CD14-positive monocyte (primary cell): Measurements from ENCODE around the gene TXN2. TPM values are rescaled to one million over a fixed set of nuclear protein-coding genes. Genes with fewer than 3 reads are reported as not detected.
A peak's percentile ranks its signal among the peaks of the same experiment; 100 is the strongest.

ENCODE experiments used
- DNase-seq, 3 donors: peaks; one replicate each; pipeline ENCODE4 v3.0.0-alpha.2; 2011 to 2022
- H2AFZ ChIP-seq: 2 replicates; pipeline ENCODE4 v1.6.0; 2012; ENCODE audit warnings: mild to moderate bottlenecking, low read depth, low read length, inconsistent platforms; ENCODE audit not compliant: insufficient read depth, poor library complexity, severe bottlenecking
- H3K27ac ChIP-seq, 2 donors: 1 replicate in 1 of 2; 2 replicates in 1 of 2; pipeline ENCODE4 v1.5.1; 2012 to 2013; ENCODE audit warnings: low read length in 2 of 2, control low read depth in 1 of 2, inconsistent platforms in 1 of 2, low read depth in 1 of 2, mild to moderate bottlenecking in 1 of 2
- H3K27me3 ChIP-seq, 2 donors: one replicate each; pipeline versions ENCODE4 v1.6.0 to v1.6.1; 2011 to 2013; ENCODE audit warnings: low read length in 2 of 2; ENCODE audit not compliant: control insufficient read depth in 2 of 2, insufficient read depth in 2 of 2
- H3K36me3 ChIP-seq, 2 donors: replicated peaks in 1 of 2; 1 replicate in 1 of 2; 2 replicates in 1 of 2; pipeline versions ENCODE4 v1.5.1 to v1.6.1; 2012 to 2013; ENCODE audit warnings: low read length in 2 of 2, control low read depth in 1 of 2, inconsistent platforms in 1 of 2, mild to moderate bottlenecking in 1 of 2; ENCODE audit not compliant: insufficient read depth in 2 of 2, control insufficient read depth in 1 of 2
- H3K4me1 ChIP-seq, 2 donors: 1 replicate in 1 of 2; 2 replicates in 1 of 2; pipeline versions ENCODE4 v1.5.1 to v1.6.1; 2012 to 2013; ENCODE audit warnings: low read length in 2 of 2, control low read depth in 1 of 2, inconsistent platforms in 1 of 2, mild to moderate bottlenecking in 1 of 2, moderate library complexity in 1 of 2; ENCODE audit not compliant: insufficient read depth in 2 of 2, control insufficient read depth in 1 of 2
- H3K4me2 ChIP-seq: replicated peaks from 2 replicates; pipeline ENCODE3; 2012; ENCODE audit warnings: low read length, moderate library complexity, mild to moderate bottlenecking; ENCODE audit not compliant: poor library complexity, severe bottlenecking; ENCODE audit errors: extremely low read depth
- H3K4me3 ChIP-seq, 3 experiments: fragments of 200-600 bp in 1 of 3; sonication (generic) in 1 of 3; replicated peaks in 1 of 3; 1 replicate in 2 of 3; 2 replicates in 1 of 3; pipeline ENCODE4 v1.5.1; 2011 to 2013; ENCODE audit warnings: low read length in 3 of 3, mild to moderate bottlenecking in 3 of 3, control low read depth in 2 of 3, low read depth in 2 of 3, inconsistent platforms in 1 of 3, moderate library complexity in 1 of 3
- H3K79me2 ChIP-seq: 2 replicates; pipeline ENCODE4 v1.6.0; 2012; ENCODE audit warnings: mild to moderate bottlenecking, control low read depth, inconsistent platforms, low read length, moderate library complexity; ENCODE audit not compliant: insufficient read depth
- H3K9ac ChIP-seq: 2 replicates; pipeline ENCODE4 v1.6.0; 2017; ENCODE audit warnings: low read length, mild to moderate bottlenecking; ENCODE audit not compliant: insufficient read depth, poor library complexity, severe bottlenecking
- H3K9me3 ChIP-seq, 2 donors: replicated peaks in 1 of 2; 1 replicate in 1 of 2; 2 replicates in 1 of 2; pipeline versions ENCODE4 v1.5.1 to v1.6.1; 2012 to 2013; ENCODE audit warnings: low read length in 2 of 2, control low read depth in 1 of 2; ENCODE audit not compliant: control insufficient read depth in 1 of 2, insufficient read depth in 1 of 2
- H4K20me1 ChIP-seq: 2 replicates; pipeline ENCODE4 v1.6.0; 2012; ENCODE audit warnings: mild to moderate bottlenecking, low read length, control low read depth, moderate library complexity; ENCODE audit not compliant: insufficient read depth
- H3K27ac Mint-ChIP-seq, 7 donors: one replicate each; pipeline ENCODE4 v1.8.0; 2020; ENCODE audit warnings: mild to moderate bottlenecking in 7 of 7, mixed read lengths in 7 of 7, moderate library complexity in 6 of 7, inconsistent platforms in 2 of 7
- H3K27me3 Mint-ChIP-seq, 3 donors: one replicate each; pipeline ENCODE4 v1.8.0; 2021 to 2022; ENCODE audit warnings: low read depth in 3 of 3, mild to moderate bottlenecking in 3 of 3, mixed read lengths in 3 of 3, moderate library complexity in 3 of 3, inconsistent platforms in 1 of 3
- H3K36me3 Mint-ChIP-seq, 2 donors: one replicate each; pipeline ENCODE4 v1.8.0; 2020; ENCODE audit warnings: mixed read lengths in 2 of 2, inconsistent platforms in 1 of 2, mild to moderate bottlenecking in 1 of 2
- H3K4me1 Mint-ChIP-seq: one replicate; pipeline ENCODE4 v1.8.0; 2020; ENCODE audit warnings: mild to moderate bottlenecking, mixed read lengths
- H3K4me3 Mint-ChIP-seq, 2 donors: one replicate each; pipeline ENCODE4 v1.8.0; 2020; ENCODE audit warnings: mild to moderate bottlenecking in 2 of 2, mixed read lengths in 2 of 2, moderate library complexity in 1 of 2
- H3K9me3 Mint-ChIP-seq, 7 donors: one replicate each; pipeline ENCODE4 v1.8.0; 2020 to 2022; ENCODE audit warnings: mixed read lengths in 7 of 7, mild to moderate bottlenecking in 6 of 7, moderate library complexity in 6 of 7, inconsistent platforms in 2 of 7
- CTCF ChIP-seq: fragments of 200-600 bp; IDR thresholded peaks from one replicate; pipeline ENCODE4 v1.8.0; 2022; ENCODE audit warnings: antibody characterized with exemption, mild to moderate bottlenecking
- WGBS: methylation state at CpG from one replicate; pipeline ENCODE4 v1.1.5; 2013; ENCODE audit warnings: missing lambda C conversion rate; ENCODE audit not compliant: insufficient coverage; 5-methylcytosine and 5-hydroxymethylcytosine counted together
- intact Hi-C, 2 donors: fragments of 100-400 bp; cut with micrococcal nuclease; formaldehyde crosslinking; loops; one replicate each; pipeline versions ENCODE4 v1.15.0 to v1.15.1; 2023
- polyA plus RNA-seq, 3 donors: library from polyadenylated mRNA; depleted of rRNA in 1 of 3; unstranded in 2 of 3; stranded (reverse) in 1 of 3; fragments of 300-500 nt in 2 of 3; fragments of >200 nt in 1 of 3; fragmentation: Illumina TruSeq in 2 of 3; gene quantifications; 1 replicate in 2 of 3; 2 replicates in 1 of 3; pipeline ENCODE4 v1.2.3, GENCODE V29; 2012 to 2021

TXN2 gene
- polyA plus RNA-seq, 3 donors: 79.8 to 141 (median 140) TPM

GRCh38 chr22:36510384-36510783, 28.9 kb upstream of the TXN2 start:
- Mint-ChIP-seq H3K9me3 (peaks cover 0 to 2% (median 0%) of the 10 kb centered on the region in 7 donors), H3K27ac (peak overlapping the region in 1 of 7 donors; percentile 14), H3K4me1 (peaks cover 24% of the 10 kb centered on the region), H3K36me3 (peaks cover 45 to 54% of the 10 kb centered on the region in 2 donors), H3K4me3 (no peak overlapping the region), H3K27me3 (no peaks in the 10 kb centered on the region)
- no peaks in the 10 kb centered on the region for H3K79me2 ChIP-seq
- H3K36me3 ChIP-seq: peaks cover 47 to 53% of the 10 kb centered on the region in 2 donors
- no peak overlapping the region for H3K4me3 ChIP-seq
- H3K9me3 ChIP-seq: no peaks in the 10 kb centered on the region
- no peak for TF ChIP-seq CTCF
- no peak overlapping the region for H3K4me2 ChIP-seq
- 83% methylated on average over 2 of the region's 3 CpGs for WGBS
- H4K20me1 ChIP-seq: peaks cover 25% of the 10 kb centered on the region
- no peak overlapping the region for H2AFZ ChIP-seq
- no peaks in the 10 kb centered on the region for H3K27me3 ChIP-seq
- H3K9ac ChIP-seq: no peak overlapping the region
- no peak overlapping the region for H3K27ac ChIP-seq
- intact Hi-C loops: no loop called here
- DNase-seq: no peak
- H3K4me1 ChIP-seq: peaks cover 26 to 30% of the 10 kb centered on the region in 2 donors

GRCh38 chr22:36507518-36508010, 26.1 kb upstream of the TXN2 start:
- no peak for TF ChIP-seq CTCF
- H3K36me3 ChIP-seq: peaks cover 22 to 24% of the 10 kb centered on the region in 2 donors
- intact Hi-C loops: no loop called here
- peak overlapping the region in 1 of 2 donors; percentile 77 for H3K27ac ChIP-seq
- H3K9ac ChIP-seq: peak overlapping the region; percentile 60
- H3K4me2 ChIP-seq: peak overlapping the region; percentile 81
- H3K9me3 ChIP-seq: no peaks in the 10 kb centered on the region
- 92% methylated on average over 2 of the region's 6 CpGs for WGBS
- peaks cover 26 to 30% of the 10 kb centered on the region in 2 donors for H3K4me1 ChIP-seq
- Mint-ChIP-seq H3K27me3 (peaks cover 0 to under 1% (median 0%) of the 10 kb centered on the region in 3 donors), H3K36me3 (peaks cover 23 to 27% of the 10 kb centered on the region in 2 donors), H3K4me3 (no peak overlapping the region), H3K4me1 (peaks cover 27% of the 10 kb centered on the region), H3K27ac (peak overlapping the region in 4 of 7 donors; percentile 2 to 52 (median 46)), H3K9me3 (peaks cover 0 to 2% (median 0%) of the 10 kb centered on the region in 7 donors)
- peak overlapping the region; percentile 84 for H2AFZ ChIP-seq
- H3K4me3 ChIP-seq: peak overlapping the region; percentile 19 to 74 (median 34)
- H3K27me3 ChIP-seq: no peaks in the 10 kb centered on the region
- H3K79me2 ChIP-seq: no peaks in the 10 kb centered on the region
- peaks cover 13% of the 10 kb centered on the region for H4K20me1 ChIP-seq
- DNase-seq: no peak
